ENCODE data around the gene TNK2. TPM values are rescaled to one million over a fixed set of nuclear protein-coding genes. Genes with fewer than 3 reads are reported as not detected.
A peak's percentile ranks its signal among the peaks of the same experiment; 100 is the strongest.

The TNK2 gene
- total and polyA plus RNA-seq, 2 experiments from 2014 or later = 3.2 to 12.3 TPM

GRCh38 chr3:195921334-195921791 lies 13.0 kb upstream of the TNK2 start:
- Histone ChIP-seq H3K9me3 (ENCODE audit: low read depth) (no peaks in the 10 kb centered on the region), H3F3A (ENCODE audit: insufficient read depth) (no peaks in the 10 kb centered on the region), H3K9me2 (ENCODE audit: insufficient read depth) (no peaks in the 10 kb centered on the region), H3K36me3 (ENCODE audit: low read depth) (no peaks in the 10 kb centered on the region), H3K27ac (no peak overlapping the region), H4K20me1 (ENCODE audit: insufficient read depth) (no peaks in the 10 kb centered on the region), H2AFZ (no peak overlapping the region), H3K9ac (no peak overlapping the region), H3K4me1 (ENCODE audit: insufficient read depth) (no peaks in the 10 kb centered on the region), H3K27me3 (replicated peaks; ENCODE audit: insufficient read depth) (no peaks in the 10 kb centered on the region), H3K4me3 (no peak overlapping the region), H3K79me2 (ENCODE audit: insufficient read depth) (no peaks in the 10 kb centered on the region), H3K4me2 (ENCODE audit: unreplicated experiment) (no peak overlapping the region)
- DNase-seq = peak; percentile 22
- 51 to 55% methylated on average over 13 of the region's 13 CpGs for WGBS, 2 experiments (ENCODE audit: low coverage in 1 of 2, low lambda C conversion rate in 2 of 2, missing lambda C conversion rate in 2 of 2)
- no peak for TF ChIP-seq EZH2 (IDR thresholded peaks at IDR 0.05; ENCODE audit: insufficient read depth, poor library complexity, severe bottlenecking)
- no peak for TF ChIP-seq EZH2phosphoT487 (IDR thresholded peaks at IDR 0.05; ENCODE audit: insufficient read depth, low read depth)
- in situ Hi-C loops (cut with MboI) = no loop called here

DNA sequence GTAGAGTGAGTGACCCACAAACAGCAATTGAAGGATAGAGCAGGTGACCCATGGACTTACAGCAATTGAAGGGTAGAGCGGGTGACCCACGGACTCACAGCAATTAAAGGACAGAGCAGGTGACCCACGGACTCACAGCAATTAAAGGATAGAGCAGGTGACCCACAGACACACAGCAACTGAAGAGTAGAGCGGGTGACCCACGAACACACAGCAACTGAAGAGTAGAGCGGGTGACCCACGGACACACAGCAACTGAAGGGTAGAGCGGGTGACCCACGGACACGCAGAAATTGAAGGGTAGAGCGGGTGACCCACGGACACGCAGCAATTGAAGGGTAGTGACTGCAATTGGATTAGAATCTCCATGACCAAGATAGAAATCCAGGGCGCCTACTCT lies 9.8 kb upstream of the TNK2 start:
- no peak for DNase-seq
- TF ChIP-seq EZH2 (IDR thresholded peaks at IDR 0.05; ENCODE audit: insufficient read depth, poor library complexity, severe bottlenecking) (no peak), EZH2phosphoT487 (IDR thresholded peaks at IDR 0.05; ENCODE audit: insufficient read depth, low read depth) (no peak)
- Histone ChIP-seq H2AFZ (no peak overlapping the region), H3K36me3 (ENCODE audit: low read depth) (no peaks in the 10 kb centered on the region), H3K79me2 (ENCODE audit: insufficient read depth) (no peaks in the 10 kb centered on the region), H3K4me1 (ENCODE audit: insufficient read depth) (peaks cover 8% of the 10 kb centered on the region; the same call in 1 of the 2 replicates), H3K27me3 (replicated peaks; ENCODE audit: insufficient read depth) (no peaks in the 10 kb centered on the region), H3K4me2 (ENCODE audit: unreplicated experiment) (no peak overlapping the region), H3F3A (ENCODE audit: insufficient read depth) (peaks cover 12% of the 10 kb centered on the region), H4K20me1 (ENCODE audit: insufficient read depth) (no peaks in the 10 kb centered on the region), H3K4me3 (no peak overlapping the region), H3K9ac (no peak overlapping the region), H3K27ac (no peak overlapping the region), H3K9me2 (ENCODE audit: insufficient read depth) (no peaks in the 10 kb centered on the region), H3K9me3 (ENCODE audit: low read depth) (no peaks in the 10 kb centered on the region)
- in situ Hi-C loops (cut with MboI) = no loop called here
- WGBS, 2 experiments (ENCODE audit: low coverage in 1 of 2, low lambda C conversion rate in 2 of 2, missing lambda C conversion rate in 2 of 2) = 89 to 93% methylated on average over 13 to 14 of the region's 14 CpGs

DNA sequence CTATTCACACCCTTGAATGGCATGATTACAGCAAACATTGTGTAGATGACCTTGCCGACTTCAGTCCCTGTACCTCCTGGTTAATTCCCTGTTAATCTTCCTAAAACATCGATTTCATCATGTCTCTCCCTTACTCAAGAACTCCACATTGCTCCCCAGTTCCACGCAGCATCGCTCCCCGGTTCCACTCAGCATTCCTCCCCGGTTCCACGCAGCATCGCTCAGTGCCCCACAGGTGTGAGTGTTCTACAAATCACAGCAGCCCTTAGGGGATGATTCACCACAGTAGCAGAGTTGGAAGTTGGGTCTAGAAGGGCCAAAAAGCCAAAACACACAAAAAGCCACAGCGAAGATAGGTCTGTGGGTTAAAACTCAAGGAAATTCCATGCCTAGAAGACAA lies 8.6 kb upstream of the TNK2 start:
- Histone ChIP-seq H3K4me3 (no peak overlapping the region), H3K27me3 (replicated peaks; ENCODE audit: insufficient read depth) (no peaks in the 10 kb centered on the region), H3K4me2 (ENCODE audit: unreplicated experiment) (no peak overlapping the region), H3K9me2 (ENCODE audit: insufficient read depth) (no peaks in the 10 kb centered on the region), H3K9ac (no peak overlapping the region), H3K27ac (no peak overlapping the region), H3K4me1 (ENCODE audit: insufficient read depth) (peaks cover 8% of the 10 kb centered on the region; the same call in 1 of the 2 replicates), H3K36me3 (ENCODE audit: low read depth) (no peaks in the 10 kb centered on the region), H2AFZ (no peak overlapping the region), H3K79me2 (ENCODE audit: insufficient read depth) (no peaks in the 10 kb centered on the region), H3F3A (ENCODE audit: insufficient read depth) (peaks cover 12% of the 10 kb centered on the region), H4K20me1 (ENCODE audit: insufficient read depth) (no peaks in the 10 kb centered on the region), H3K9me3 (ENCODE audit: low read depth) (no peaks in the 10 kb centered on the region)
- WGBS, 2 experiments (ENCODE audit: low coverage in 1 of 2, low lambda C conversion rate in 2 of 2, missing lambda C conversion rate in 2 of 2) = 85 to 86% methylated on average over 9 of the region's 9 CpGs
- in situ Hi-C loops (cut with MboI) = no loop called here
- TF ChIP-seq EZH2phosphoT487 (IDR thresholded peaks at IDR 0.05; ENCODE audit: insufficient read depth, low read depth) = no peak
- no peak for TF ChIP-seq EZH2 (IDR thresholded peaks at IDR 0.05; ENCODE audit: insufficient read depth, poor library complexity, severe bottlenecking)
- DNase-seq = no peak

- Histone ChIP-seq H3K9ac (no peak overlapping the region), H3K4me3 (no peak overlapping the region), H3K9me2 (ENCODE audit: insufficient read depth) (no peaks in the 10 kb centered on the region), H3K27ac (no peak overlapping the region), H3K27me3 (replicated peaks; ENCODE audit: insufficient read depth) (no peaks in the 10 kb centered on the region), H3F3A (ENCODE audit: insufficient read depth) (peaks cover 12% of the 10 kb centered on the region), H2AFZ (no peak overlapping the region), H3K79me2 (ENCODE audit: insufficient read depth) (no peaks in the 10 kb centered on the region), H3K4me2 (ENCODE audit: unreplicated experiment) (no peak overlapping the region), H3K9me3 (ENCODE audit: low read depth) (no peaks in the 10 kb centered on the region), H4K20me1 (ENCODE audit: insufficient read depth) (no peaks in the 10 kb centered on the region), H3K36me3 (ENCODE audit: low read depth) (no peaks in the 10 kb centered on the region), H3K4me1 (ENCODE audit: insufficient read depth) (peaks cover 8% of the 10 kb centered on the region; the same call in 1 of the 2 replicates)
- in situ Hi-C loops (cut with MboI) = no loop called here
- no peak for TF ChIP-seq EZH2phosphoT487 (IDR thresholded peaks at IDR 0.05; ENCODE audit: insufficient read depth, low read depth)
- TF ChIP-seq EZH2 (IDR thresholded peaks at IDR 0.05; ENCODE audit: insufficient read depth, poor library complexity, severe bottlenecking) = no peak
- WGBS, 2 experiments (ENCODE audit: low coverage in 1 of 2, low lambda C conversion rate in 2 of 2, missing lambda C conversion rate in 2 of 2) = 65 to 78% methylated on average over 6 of the region's 6 CpGs
- DNase-seq = no peak
Observed at GRCh38 chr3:195916291-195916690, 7.9 kb upstream of the TNK2 start.

All from GM23248 (cell line).